Measurements from ENCODE around the gene DCST2. TPM values are rescaled to one million over a fixed set of nuclear protein-coding genes. Genes with fewer than 3 reads are reported as not detected.

Gene DCST2
- total RNA-seq, 1 donor from 2014 or later: under 0.01 TPM

DNA sequence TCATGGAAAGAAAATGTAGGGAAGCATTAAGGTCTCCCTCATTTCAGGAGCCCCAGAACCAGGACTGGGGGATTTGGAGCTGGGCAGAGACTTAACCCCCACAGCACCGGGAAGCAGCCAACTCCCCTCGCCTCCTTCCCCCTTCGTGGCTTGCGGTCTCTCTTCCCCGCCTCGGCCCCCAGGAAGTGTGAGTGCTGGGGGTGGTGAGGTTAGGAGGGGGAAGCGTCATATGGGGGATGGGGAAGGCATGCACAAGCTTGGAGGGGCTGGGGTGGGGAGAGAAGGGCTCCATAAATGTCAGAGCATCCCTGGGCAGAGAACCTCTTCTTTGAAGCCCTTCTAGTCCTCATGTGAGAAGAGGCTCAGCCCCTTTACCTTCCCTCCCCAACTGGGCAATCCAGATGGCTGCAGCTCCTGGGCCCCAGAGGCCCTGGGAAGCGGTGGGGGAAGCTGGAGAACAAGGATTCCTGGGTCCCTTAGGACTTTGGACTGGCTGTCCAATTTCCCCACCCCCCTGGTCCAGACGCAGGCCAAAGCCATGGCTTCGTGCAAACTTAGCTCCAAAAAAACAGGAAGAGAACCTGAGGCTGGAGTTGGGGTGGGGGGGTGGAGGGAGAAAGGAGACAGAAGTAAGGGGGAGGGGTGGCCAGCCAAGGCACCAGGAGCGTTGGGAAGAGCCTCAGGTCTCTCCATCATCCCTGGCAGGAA lies 23.2 kb downstream of the DCST2 start:
- peak overlapping the region; percentile 9 for H3K4me3 ChIP-seq (ENCODE audit: low read depth, low read length)
- peaks cover 51% of the 10 kb centered on the region for H3K36me3 ChIP-seq (ENCODE audit: control insufficient read depth, insufficient read depth, low read length)
- FAIRE-seq: no peak
- TF ChIP-seq, protein P1, sequence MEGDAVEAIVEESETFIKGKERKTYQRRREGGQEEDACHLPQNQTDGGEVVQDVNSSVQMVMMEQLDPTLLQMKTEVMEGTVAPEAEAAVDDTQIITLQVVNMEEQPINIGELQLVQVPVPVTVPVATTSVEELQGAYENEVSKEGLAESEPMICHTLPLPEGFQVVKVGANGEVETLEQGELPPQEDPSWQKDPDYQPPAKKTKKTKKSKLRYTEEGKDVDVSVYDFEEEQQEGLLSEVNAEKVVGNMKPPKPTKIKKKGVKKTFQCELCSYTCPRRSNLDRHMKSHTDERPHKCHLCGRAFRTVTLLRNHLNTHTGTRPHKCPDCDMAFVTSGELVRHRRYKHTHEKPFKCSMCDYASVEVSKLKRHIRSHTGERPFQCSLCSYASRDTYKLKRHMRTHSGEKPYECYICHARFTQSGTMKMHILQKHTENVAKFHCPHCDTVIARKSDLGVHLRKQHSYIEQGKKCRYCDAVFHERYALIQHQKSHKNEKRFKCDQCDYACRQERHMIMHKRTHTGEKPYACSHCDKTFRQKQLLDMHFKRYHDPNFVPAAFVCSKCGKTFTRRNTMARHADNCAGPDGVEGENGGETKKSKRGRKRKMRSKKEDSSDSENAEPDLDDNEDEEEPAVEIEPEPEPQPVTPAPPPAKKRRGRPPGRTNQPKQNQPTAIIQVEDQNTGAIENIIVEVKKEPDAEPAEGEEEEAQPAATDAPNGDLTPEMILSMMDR (IDR thresholded peaks at IDR 0.05; ENCODE audit: insufficient read depth, low read length, severe bottlenecking): no peak
- H3K27me3 ChIP-seq (ENCODE audit: control insufficient read depth, insufficient read depth, low read length): no peaks in the 10 kb centered on the region
- no peak for DNase-seq (ENCODE audit: low read depth)

DNA sequence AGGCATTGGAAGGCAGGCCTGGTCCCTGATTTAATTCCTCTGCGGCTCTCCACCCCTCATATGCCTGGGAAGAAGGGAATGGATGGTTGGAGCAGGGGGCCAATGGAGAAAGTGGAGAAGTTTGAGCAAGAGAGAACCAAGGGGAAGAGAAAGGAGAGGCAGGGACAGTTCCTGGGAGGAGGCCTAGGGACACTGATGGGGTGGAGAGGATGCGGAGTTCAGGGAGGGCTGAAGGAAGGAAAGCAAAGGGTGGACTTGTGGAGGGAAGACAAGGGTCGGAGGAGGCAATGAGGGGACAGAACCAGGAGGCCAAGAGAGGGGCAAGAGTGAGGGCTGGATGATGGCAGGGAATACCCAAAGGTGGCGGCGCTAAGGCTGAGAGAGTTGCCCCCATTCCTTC lies 23.8 kb downstream of the DCST2 start:
- FAIRE-seq (no peak), DNase-seq (ENCODE audit: low read depth) (no peak)
- Histone ChIP-seq H3K4me3 (ENCODE audit: low read depth, low read length) (peak overlapping the region; percentile 9), H3K27me3 (ENCODE audit: control insufficient read depth, insufficient read depth, low read length) (no peaks in the 10 kb centered on the region), H3K36me3 (ENCODE audit: control insufficient read depth, insufficient read depth, low read length) (peaks cover 52% of the 10 kb centered on the region)
- TF ChIP-seq, protein P1 (IDR thresholded peaks at IDR 0.05; ENCODE audit: insufficient read depth, low read length, severe bottlenecking): no peak

DNA sequence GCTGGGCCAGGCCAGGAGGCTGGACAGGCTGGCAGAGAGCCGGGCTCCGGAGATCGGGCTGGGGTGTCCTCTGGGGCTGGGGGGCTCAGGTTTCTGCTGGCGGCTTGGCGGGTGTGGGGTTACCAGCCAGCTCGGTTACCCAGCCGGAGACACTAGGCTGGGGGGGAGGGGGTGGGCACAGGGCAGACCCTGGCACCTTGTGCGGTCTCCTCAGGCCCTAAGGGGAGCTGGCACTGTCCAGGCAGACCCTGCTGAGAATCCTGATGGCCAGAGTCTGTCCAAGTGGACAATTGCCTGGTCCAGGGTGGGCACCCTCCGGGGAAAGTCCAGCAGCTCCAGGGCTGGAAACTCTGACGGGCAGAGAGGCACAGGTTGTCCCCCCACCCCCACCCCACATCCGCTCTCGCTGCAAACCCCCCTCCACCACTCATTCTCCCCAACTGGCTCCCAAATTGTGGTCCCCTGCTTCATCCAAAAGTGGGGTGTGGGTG lies 24.3 kb downstream of the DCST2 start:
- Histone ChIP-seq H3K27me3 (ENCODE audit: control insufficient read depth, insufficient read depth, low read length) (no peaks in the 10 kb centered on the region), H3K4me3 (ENCODE audit: low read depth, low read length) (peak overlapping the region; percentile 35), H3K36me3 (ENCODE audit: control insufficient read depth, insufficient read depth, low read length) (peaks cover 51% of the 10 kb centered on the region)
- FAIRE-seq (no peak), DNase-seq (ENCODE audit: low read depth) (no peak)
- TF ChIP-seq, protein P1 (IDR thresholded peaks at IDR 0.05; ENCODE audit: insufficient read depth, low read length, severe bottlenecking): no peak

DNA sequence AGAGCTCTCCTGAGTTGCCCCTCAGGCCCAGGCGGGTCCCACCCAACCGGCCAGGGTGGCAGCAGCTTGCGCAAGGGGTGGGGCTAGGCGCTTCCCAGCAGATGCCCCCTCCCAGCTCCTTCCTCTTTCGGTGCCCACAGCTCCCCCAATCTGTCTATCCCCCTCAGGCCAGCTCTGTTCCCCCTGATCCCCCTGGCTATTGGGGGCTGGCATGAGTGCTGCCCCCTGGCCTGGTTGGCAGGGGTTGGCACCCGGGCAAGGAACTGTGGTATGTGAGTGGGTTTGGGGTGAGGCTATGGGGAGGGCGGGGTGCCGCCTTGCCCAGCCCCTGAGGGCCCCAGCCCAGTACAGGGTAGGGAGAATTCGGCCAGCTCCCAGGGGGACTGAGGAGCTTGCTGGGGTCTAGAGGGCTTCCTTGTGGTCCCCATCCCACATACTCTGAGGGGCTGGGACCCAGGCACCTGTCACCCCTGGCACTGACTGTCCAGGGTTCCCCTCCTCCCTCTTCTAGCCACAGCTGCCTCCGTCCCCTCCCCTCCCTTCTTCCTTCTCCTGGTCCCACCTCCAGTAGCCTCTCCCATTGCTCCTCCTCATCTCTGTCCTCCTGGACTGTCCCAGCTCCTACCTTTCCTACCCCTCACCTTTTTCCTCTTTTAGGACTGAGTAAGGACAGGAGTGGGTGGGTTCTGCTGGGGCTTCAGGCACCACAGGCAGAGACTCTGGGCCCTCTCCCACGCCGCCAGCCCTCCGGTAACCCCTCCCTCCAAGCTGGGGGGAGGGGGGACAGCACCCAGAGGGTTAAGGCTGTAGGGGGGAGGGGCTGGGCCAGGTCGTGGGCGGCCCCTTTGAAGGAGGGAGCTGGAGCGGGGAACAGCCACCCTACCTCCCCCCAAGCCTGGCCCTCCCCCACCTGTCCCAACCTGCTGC lies 25.3 kb downstream of the DCST2 start:
- no peak for DNase-seq (ENCODE audit: low read depth)
- no peaks in the 10 kb centered on the region for H3K27me3 ChIP-seq (ENCODE audit: control insufficient read depth, insufficient read depth, low read length)
- FAIRE-seq: peak; percentile 43
- TF ChIP-seq, protein P1 (IDR thresholded peaks at IDR 0.05; ENCODE audit: insufficient read depth, low read length, severe bottlenecking): no peak
- H3K4me3 ChIP-seq (ENCODE audit: low read depth, low read length): peak overlapping the region; percentile 35
- peaks cover 50% of the 10 kb centered on the region for H3K36me3 ChIP-seq (ENCODE audit: control insufficient read depth, insufficient read depth, low read length)

DNA sequence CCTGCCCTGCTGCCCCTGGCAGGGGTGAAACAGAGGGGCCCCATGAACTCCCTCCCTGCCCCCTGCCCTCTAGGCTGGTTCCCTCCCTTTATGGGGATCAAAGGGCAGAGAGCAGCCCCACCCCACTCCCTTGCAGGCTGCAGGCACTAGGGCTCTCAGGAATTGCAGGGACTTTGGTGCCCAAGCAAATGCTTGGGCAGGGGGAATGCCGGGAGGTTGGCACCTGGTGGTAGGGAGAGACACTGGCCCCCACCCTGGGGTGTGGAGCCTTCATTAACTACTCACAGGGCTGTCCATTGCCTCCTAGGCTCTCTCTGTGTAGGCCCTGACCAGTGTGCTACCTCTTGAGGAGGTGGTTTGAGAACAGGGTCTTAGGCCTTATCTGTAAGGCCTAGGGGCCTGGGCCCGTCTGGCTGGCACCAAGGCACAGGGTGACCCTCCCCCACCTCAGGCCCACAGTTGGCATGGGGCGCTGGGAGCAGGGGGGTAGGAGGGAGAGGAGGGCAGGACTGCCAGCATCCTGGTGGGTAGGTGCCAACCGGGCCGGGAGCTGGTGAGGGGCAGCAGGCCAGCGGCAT lies 26.2 kb downstream of the DCST2 start:
- no peak for DNase-seq (ENCODE audit: low read depth)
- Histone ChIP-seq H3K4me3 (ENCODE audit: low read depth, low read length) (peak overlapping the region; percentile 35), H3K27me3 (ENCODE audit: control insufficient read depth, insufficient read depth, low read length) (no peaks in the 10 kb centered on the region), H3K36me3 (ENCODE audit: control insufficient read depth, insufficient read depth, low read length) (peaks cover 44% of the 10 kb centered on the region)
- TF ChIP-seq, protein P1 (IDR thresholded peaks at IDR 0.05; ENCODE audit: insufficient read depth, low read length, severe bottlenecking): no peak
- no peak for FAIRE-seq

All from bronchial epithelial cell (primary cell).